Fibroblast of skin of right biceps (primary cell): Measurements from ENCODE around the gene FBXO31.
"Not testable (repeated sequence)": the region's sequence is repeated elsewhere in the genome, so short reads cannot be mapped to it uniquely, and the experiment has no call there.

ENCODE experiments used
- DNase-seq: peaks from one replicate; pipeline ENCODE4 v3.0.0-alpha.2; 2013

The FBXO31 gene

DNA sequence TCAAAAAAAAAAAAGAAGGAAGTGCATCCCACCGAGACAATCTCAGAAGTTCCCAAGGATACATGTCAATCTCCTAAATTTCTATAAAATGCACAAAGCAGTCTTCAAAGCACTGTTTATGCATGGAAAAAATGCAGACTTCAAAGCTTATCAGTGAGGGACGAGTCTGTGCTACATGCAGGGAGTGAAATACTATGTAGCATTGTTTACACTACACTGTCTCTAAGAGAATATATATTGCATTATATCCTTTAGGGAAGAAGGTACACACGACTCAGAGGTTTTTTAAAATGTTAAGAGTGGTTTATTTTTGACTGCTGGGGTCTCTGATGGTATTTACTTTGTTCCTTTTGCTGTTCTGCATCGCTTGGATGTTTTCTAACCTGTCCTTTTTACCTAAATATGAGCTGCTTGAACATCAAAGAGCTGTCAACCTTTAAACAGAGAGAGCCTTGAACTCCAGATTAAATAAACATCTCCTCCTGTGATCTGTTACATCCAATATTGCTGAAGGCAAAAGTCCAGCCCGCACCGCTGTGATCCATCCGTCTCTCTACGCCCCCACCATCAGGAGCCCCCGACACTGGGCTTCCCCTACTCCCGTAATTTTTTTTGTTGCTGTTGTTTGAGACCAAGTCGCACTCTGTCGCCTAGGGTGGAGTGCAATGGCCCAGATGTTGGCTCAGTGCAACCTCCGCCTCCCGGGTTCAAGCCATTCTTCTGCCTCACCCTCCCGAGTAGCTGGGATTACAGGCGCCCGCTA lies 1.4 kb downstream of the FBXO31 start:
- DNase-seq: no peak

DNA sequence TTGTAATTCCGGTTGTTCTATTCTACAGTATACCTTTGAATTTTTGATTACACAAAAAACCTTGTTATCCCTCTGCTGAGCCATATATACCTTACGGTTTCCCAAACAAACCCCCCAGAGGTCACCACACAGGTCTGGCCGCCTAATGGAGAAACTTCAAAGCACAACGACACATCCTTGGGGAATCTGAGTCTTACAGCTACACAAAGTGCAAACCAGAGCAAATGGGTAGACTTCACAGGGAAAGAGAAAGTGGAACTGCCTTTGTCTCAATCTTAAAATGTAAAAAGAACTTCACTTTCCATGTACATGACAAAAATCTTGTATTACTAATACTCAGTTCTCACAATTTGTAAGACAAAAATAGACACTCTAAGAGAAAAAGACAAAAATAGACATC lies 2.7 kb downstream of the FBXO31 start:
- peak; percentile 18 for DNase-seq

DNA sequence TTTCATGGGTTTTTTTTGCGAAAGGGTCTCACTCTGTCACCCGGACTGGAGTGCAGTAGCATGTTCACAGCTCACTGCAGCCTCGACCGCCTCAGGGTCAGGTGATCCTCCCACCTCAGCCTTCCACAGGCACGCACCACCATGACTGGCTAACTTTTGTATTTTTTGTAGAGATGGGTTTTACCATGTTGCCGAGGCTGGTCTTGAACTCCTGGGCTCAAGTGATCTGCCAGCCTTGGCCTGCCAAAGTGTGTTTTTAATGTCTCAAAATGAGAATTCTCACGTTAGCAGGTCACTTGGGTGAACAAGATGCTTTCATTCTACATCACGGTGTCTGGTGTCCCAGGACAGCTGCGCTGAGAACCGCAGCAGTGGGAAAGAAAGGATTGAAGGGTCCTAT lies 3.2 kb downstream of the FBXO31 start:
- DNase-seq: no peak

- DNase-seq: not testable (repeated sequence)
Measured at GRCh38 chr16:87379312-87379752, 4.2 kb downstream of the FBXO31 start.

- no peak for DNase-seq
Measured at GRCh38 chr16:87376660-87377059, 6.9 kb downstream of the FBXO31 start.

- no peak for DNase-seq
Measured at GRCh38 chr16:87375426-87376135, 8.0 kb downstream of the FBXO31 start.

GRCh38 chr16:87374313-87374712 lies 9.3 kb downstream of the FBXO31 start:
- no peak for DNase-seq

DNA sequence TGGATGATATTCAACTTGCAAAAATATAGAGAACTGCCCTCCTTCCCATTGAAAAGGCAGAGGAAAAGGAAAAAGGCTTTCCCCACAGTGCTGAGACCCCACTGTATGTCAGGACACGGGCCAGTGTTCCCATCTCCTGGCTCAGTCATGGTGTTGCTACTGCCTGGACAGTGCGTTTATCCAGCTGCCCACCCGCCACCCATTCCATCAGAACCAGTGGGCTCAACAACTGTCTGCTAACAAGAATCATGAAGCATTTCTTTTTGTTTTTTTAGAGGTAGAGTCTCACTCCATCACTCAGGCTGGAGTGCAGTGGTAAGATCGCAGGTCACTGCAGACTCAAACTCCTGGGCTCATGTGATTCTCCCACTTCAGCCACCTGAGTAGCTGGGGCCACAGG lies 11.3 kb downstream of the FBXO31 start:
- DNase-seq: no peak

- no peak for DNase-seq
Measured at GRCh38 chr16:87371261-87371866, 12.2 kb downstream of the FBXO31 start.

GRCh38 chr16:87369796-87370719 lies 13.5 kb downstream of the FBXO31 start:
- no peak for DNase-seq

DNA sequence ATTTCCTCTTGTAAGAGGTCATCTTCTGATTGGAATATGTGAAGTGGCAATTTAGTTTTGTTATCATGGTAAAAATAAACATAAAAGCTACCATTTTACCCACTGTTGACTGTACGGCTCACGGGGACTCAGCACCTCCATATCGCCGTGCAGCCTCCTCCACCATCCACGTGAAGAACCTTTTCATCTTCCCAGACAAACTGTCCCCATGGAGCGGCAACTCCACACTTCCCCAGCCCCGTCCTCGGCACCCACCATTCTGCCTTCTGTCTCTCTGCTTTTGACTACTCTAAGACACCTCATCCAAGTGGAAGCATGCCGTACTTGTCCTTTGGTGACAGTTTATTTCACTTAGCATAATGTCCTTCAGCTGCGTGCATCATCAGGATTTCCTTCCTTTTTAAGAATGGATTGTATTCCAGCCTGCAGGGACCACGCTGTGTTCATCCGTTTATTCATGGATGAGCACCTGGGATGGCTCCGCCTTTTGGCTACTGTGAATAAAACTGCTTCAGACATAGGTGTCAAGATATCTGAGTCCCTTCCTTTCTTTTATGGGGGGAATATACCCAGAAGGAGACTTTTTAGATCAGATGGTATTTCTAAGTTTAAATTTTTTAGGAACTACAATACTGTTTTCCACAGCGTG lies 14.3 kb downstream of the FBXO31 start:
- no peak for DNase-seq

DNA sequence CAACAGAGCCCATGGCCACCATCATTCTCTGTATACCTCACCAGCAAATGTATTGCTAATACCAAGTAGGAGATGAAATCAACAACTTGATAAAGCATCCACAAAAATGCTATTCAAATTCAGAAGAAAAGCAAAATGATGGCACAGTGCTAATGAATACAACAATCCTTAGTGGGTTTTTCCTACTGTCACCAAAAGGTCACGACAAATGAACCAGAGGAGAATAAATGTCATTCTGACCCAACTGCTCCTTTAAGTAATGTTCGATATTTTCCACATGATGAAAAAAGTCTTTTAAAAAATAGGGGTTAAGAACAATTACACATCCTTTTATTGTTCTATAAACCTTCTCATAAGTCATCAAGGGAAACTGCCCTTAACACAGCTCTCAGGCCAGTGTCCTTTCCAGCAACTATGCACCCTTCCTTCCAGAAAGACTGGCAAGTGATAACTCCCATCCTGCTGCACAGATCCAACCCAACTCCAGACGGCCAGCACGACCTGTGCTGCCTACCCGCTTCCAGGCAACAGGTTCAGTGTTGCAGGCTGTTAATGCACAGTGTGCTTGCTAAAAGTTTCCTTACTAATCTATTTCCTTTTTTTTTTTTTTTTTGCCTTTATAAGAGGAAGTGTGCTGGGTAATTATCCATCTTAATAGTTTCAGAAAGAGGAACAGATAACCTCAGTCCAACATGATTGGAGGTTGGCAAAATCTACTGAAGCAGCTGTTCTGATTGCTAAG lies 15.4 kb downstream of the FBXO31 start:
- DNase-seq: no peak

GRCh38 chr16:87367529-87367928 lies 16.0 kb downstream of the FBXO31 start:
- no peak for DNase-seq

- no peak for DNase-seq
Measured at GRCh38 chr16:87366930-87367329, 16.6 kb downstream of the FBXO31 start.

DNA sequence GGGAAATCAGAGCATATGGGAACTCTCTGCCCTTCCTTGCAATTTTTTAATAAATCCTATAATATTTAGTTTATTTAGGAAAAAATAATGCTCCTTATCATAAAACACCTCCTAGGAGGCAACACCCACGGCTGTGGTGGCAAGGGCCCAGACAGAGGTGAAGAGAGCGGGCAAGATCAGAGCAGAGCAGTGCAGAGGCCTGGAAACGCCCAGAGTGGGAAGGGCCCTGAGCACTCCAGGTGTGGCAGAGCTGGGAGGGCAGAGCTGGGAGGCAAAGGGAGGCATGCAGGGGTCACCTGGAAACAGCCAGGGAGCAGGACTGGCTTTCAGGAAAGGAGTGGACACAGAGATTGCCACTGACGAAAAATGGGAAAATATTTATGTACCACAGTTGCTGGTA lies 17.3 kb downstream of the FBXO31 start:
- no peak for DNase-seq

DNA sequence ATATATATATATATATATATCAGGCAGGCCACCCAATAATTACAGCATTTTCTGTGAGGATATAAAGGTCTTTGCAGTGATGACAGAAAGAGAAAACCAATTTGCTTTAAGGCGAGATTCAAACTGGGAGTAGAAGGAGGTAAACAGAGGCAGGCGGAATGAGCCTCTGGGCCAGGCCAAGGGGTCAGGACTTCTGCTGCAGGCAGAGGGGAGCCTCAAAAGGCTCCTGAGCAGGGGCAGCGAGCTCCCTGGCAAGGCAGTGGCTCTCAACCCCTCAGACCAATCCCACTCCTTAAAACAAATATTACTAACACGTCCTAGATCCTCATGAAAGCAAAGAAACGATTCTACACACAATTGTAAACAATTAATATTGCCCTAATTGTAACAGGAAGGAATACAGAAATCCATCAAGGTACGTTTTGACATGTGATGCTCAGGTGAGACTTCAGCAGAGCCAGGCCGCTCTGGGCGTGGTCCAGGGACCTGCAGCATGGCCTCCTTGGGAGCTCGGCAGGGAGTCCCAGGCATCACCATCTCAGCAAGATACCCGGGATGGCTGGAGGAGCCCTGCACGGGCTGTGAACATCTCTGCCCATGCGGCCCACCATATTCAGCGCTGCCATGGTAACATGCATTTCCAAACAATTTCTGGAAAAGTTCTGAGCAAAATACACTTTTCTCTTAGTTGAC lies 18.4 kb downstream of the FBXO31 start:
- no peak for DNase-seq

DNA sequence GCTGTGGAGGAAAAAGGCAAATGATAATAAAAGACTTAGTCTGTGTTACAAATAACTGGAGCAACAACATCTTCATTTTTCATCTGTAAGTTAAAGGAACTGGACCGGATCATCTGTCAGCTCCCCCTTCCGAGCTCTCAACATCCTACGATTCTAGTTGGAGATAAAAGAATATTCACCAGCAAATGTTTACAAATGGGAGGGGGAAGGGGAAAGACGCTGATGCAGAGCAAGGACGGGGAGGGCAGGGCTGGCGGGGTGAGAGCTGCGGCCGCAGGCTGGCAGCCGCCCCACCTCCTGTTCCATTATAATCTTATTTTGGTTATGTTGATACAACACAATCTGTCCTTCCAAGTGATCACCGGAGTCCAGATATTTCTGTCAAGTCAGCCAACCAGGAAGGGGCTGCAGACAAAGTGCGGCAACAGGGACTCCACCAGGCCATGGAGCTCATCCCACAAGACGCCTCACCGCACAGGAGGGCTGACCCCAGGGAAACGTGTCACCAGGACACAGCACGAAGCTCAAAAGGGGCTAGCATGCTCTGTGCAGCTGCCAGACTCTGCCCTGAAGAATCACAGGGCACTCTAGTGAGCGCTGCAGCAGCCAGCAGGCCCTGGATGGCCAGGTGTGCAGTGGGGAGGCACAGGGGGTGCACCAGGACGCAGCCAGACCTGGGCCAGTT lies 19.7 kb downstream of the FBXO31 start:
- no peak for DNase-seq

DNA sequence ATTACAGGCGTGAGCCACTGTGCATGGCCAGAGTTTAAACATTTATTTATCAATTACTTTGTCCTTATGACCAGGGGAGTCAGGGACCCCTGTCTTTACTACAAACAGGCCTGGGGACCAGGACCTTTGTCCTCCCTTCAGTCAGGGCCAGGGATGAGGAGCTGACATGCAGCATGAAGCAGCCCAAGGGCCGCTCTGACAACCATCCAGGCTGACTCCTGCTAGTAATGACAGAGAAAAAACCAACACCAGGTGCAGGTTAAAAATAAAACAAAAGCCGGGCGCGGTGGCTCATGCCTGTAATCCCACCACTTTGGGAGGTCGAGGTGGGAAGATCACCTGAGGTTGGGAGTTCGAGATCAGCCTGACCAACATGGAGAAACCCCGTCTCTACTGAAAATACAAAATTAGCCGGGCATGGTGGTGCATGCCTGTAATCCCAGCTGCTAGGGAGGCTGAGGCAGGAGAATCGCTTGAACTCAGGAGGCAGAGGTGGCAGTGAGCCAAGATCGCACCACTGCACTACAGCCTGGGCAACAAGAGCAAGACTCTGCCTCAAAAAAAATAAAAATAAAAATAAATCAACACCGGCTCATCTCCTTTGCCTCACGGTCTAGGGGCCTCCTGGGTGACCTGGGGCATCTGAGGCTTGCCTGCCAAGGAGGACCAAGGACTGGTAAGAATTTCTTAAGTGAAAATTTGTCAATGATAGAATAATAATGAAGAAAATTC lies 20.6 kb downstream of the FBXO31 start:
- not testable (repeated sequence) for DNase-seq

- no peak for DNase-seq
Measured at GRCh38 chr16:87361916-87362619, 21.5 kb downstream of the FBXO31 start.
